H9 (cell line): ENCODE results near the gene SURF2. TPM values are rescaled to one million over a fixed set of nuclear protein-coding genes. Genes with fewer than 3 reads are reported as not detected.

Experiments used
- DNase-seq: peaks from one replicate; pipeline ENCODE4 v3.0.0-alpha.2; 2017
- H2AFZ ChIP-seq: one replicate; pipeline ENCODE4 v1.6.1; 2013; ENCODE audit warnings: mild to moderate bottlenecking, low read length, control low read depth, moderate library complexity
- H2AK5ac ChIP-seq: 2 replicates; pipeline ENCODE4 v1.6.1; 2013; ENCODE audit warnings: low read length, control low read depth, mixed read lengths; ENCODE audit not compliant: insufficient read length
- H2BK120ac ChIP-seq: one replicate; pipeline ENCODE4 v1.6.1; 2013; ENCODE audit warnings: low read depth, mild to moderate bottlenecking, low read length, control low read depth, inconsistent platforms; ENCODE audit not compliant: poor library complexity, severe bottlenecking
- H2BK12ac ChIP-seq: 2 replicates; pipeline ENCODE4 v1.6.1; 2013; ENCODE audit warnings: low read length, control low read depth, mixed read lengths, low read depth; ENCODE audit not compliant: insufficient read length
- H2BK15ac ChIP-seq: 2 replicates; pipeline ENCODE4 v1.6.1; 2013; ENCODE audit warnings: low read depth, low read length, control low read depth
- H2BK20ac ChIP-seq: one replicate; pipeline ENCODE4 v1.6.1; 2013; ENCODE audit warnings: low read depth, mild to moderate bottlenecking, low read length, control low read depth, inconsistent platforms; ENCODE audit not compliant: poor library complexity, severe bottlenecking
- H2BK5ac ChIP-seq: 2 replicates; pipeline ENCODE4 v1.6.1; 2013; ENCODE audit warnings: low read length, control low read depth, mixed read lengths; ENCODE audit not compliant: insufficient read length
- H3K14ac ChIP-seq: 2 replicates; pipeline ENCODE4 v1.6.1; 2013; ENCODE audit warnings: low read length, control low read depth; ENCODE audit not compliant: insufficient read depth
- H3K18ac ChIP-seq: 2 replicates; pipeline ENCODE4 v1.6.1; 2013; ENCODE audit warnings: low read depth, mild to moderate bottlenecking, mixed read lengths, low read length, control low read depth; ENCODE audit not compliant: insufficient read length
- H3K23ac ChIP-seq: 2 replicates; pipeline ENCODE4 v1.6.1; 2013; ENCODE audit warnings: low read length, control low read depth, mixed read lengths, low read depth; ENCODE audit not compliant: insufficient read length
- H3K23me2 ChIP-seq: 2 replicates; pipeline ENCODE4 v1.6.1; 2013; ENCODE audit warnings: low read depth, mild to moderate bottlenecking, mixed read lengths, low read length, control low read depth; ENCODE audit not compliant: insufficient read length, poor library complexity, severe bottlenecking
- H3K27ac ChIP-seq: 2 replicates; pipeline ENCODE4 v1.5.1; 2013; ENCODE audit warnings: low read length, control low read depth, mixed read lengths, low read depth; ENCODE audit not compliant: insufficient read length
- H3K27me3 ChIP-seq: 2 replicates; pipeline ENCODE4 v1.6.1; 2013; ENCODE audit warnings: low read length, control low read depth, inconsistent platforms; ENCODE audit not compliant: insufficient read depth
- H3K4ac ChIP-seq: 2 replicates; pipeline ENCODE4 v1.6.1; 2013; ENCODE audit warnings: low read depth, mild to moderate bottlenecking, control low read depth, inconsistent platforms, low read length, moderate library complexity
- H3K4me1 ChIP-seq: 2 replicates; pipeline ENCODE4 v1.6.1; 2013; ENCODE audit warnings: low read length, control low read depth, inconsistent platforms; ENCODE audit not compliant: insufficient read depth
- H3K4me2 ChIP-seq: 2 replicates; pipeline ENCODE4 v1.6.1; 2013; ENCODE audit warnings: low read length, control low read depth, mixed read lengths; ENCODE audit not compliant: insufficient read length, insufficient read depth
- H3K56ac ChIP-seq: 2 replicates; pipeline ENCODE4 v1.6.1; 2013; ENCODE audit warnings: low read depth, mild to moderate bottlenecking, mixed read lengths, low read length, control low read depth; ENCODE audit not compliant: insufficient read length
- H3K79me1 ChIP-seq: 2 replicates; pipeline ENCODE4 v1.6.1; 2013; ENCODE audit warnings: low read depth, mild to moderate bottlenecking, moderate library complexity, low read length, control low read depth, inconsistent platforms; ENCODE audit not compliant: insufficient read depth, poor library complexity, severe bottlenecking
- H3K79me2 ChIP-seq: 2 replicates; pipeline ENCODE4 v1.6.1; 2013; ENCODE audit warnings: low read length, control low read depth, inconsistent platforms; ENCODE audit not compliant: insufficient read depth
- H3K9ac ChIP-seq: 2 replicates; pipeline ENCODE4 v1.6.1; 2013; ENCODE audit warnings: low read length, control low read depth, mixed read lengths; ENCODE audit not compliant: insufficient read length; ENCODE audit errors: extremely low read depth
- H3K9me3 ChIP-seq: one replicate; pipeline ENCODE4 v1.6.1; 2013; ENCODE audit warnings: low read depth, low read length, inconsistent platforms; ENCODE audit not compliant: control insufficient read depth
- H3T11ph ChIP-seq: one replicate; pipeline ENCODE4 v1.6.1; 2013; ENCODE audit warnings: mild to moderate bottlenecking, low read length, control low read depth, inconsistent platforms
- H4K20me1 ChIP-seq: one replicate; pipeline ENCODE4 v1.6.1; 2013; ENCODE audit not compliant: control insufficient read depth, insufficient read length, insufficient read depth
- H4K5ac ChIP-seq: 2 replicates; pipeline ENCODE4 v1.6.1; 2013; ENCODE audit warnings: low read depth, mild to moderate bottlenecking, mixed read lengths, low read length, control low read depth; ENCODE audit not compliant: insufficient read length
- H4K8ac ChIP-seq: replicated peaks from 2 replicates; pipeline ENCODE4 v1.6.1; 2013; ENCODE audit warnings: low read length, control low read depth, mixed read lengths, low read depth; ENCODE audit not compliant: insufficient read length
- H4K91ac ChIP-seq: 2 replicates; pipeline ENCODE4 v1.6.1; 2013; ENCODE audit warnings: low read depth, mild to moderate bottlenecking, moderate library complexity, mixed read lengths, low read length, control low read depth; ENCODE audit not compliant: insufficient read length
- H3K27ac Mint-ChIP-seq, 3 experiments: 2 replicates in 2 of 3; 3 replicates in 1 of 3; pipeline ENCODE4 v1.8.0; 2020 to 2021; ENCODE audit warnings: mixed read lengths in 3 of 3, mild to moderate bottlenecking in 1 of 3, moderate library complexity in 1 of 3
- H3K27me3 Mint-ChIP-seq: 2 replicates; pipeline ENCODE4 v1.8.0; 2021; ENCODE audit warnings: low read depth, mild to moderate bottlenecking, moderate library complexity, mixed read lengths
- H3K36me3 Mint-ChIP-seq, 3 experiments: 2 replicates in 2 of 3; 3 replicates in 1 of 3; pipeline ENCODE4 v1.8.0; 2020 to 2021; ENCODE audit warnings: low read depth in 3 of 3, mixed read lengths in 3 of 3; ENCODE audit not compliant: insufficient read depth in 1 of 3
- H3K4me1 Mint-ChIP-seq, 2 experiments: 2 replicates each; pipeline ENCODE4 v1.8.0; 2020; ENCODE audit warnings: mixed read lengths in 2 of 2
- H3K4me3 Mint-ChIP-seq, 2 experiments: 2 replicates in 1 of 2; 3 replicates in 1 of 2; pipeline ENCODE4 v1.8.0; 2020 to 2021; ENCODE audit warnings: mild to moderate bottlenecking in 2 of 2, mixed read lengths in 2 of 2, moderate library complexity in 1 of 2
- H3K9me3 Mint-ChIP-seq, 2 experiments: 2 replicates in 1 of 2; 3 replicates in 1 of 2; pipeline ENCODE4 v1.8.0; 2020; ENCODE audit warnings: mild to moderate bottlenecking in 2 of 2, mixed read lengths in 2 of 2, moderate library complexity in 1 of 2
- CTCF ChIP-seq: fragments of 200-600 bp; sonication (generic); conservative IDR thresholded peaks from 3 replicates; pipeline ENCODE4 v1.8.0; 2021; ENCODE audit warnings: antibody characterized with exemption, mild to moderate bottlenecking
- WGBS: extraction: QIAGEN DNeasy Blood & Tissue Kit; methylation state at CpG from one replicate; pipeline ENCODE4 v1.1.7; 2013; ENCODE audit warnings: missing lambda C conversion rate, low lambda C conversion rate, mixed read lengths; ENCODE audit not compliant: insufficient read length; ENCODE audit errors: extremely low coverage; 5-methylcytosine and 5-hydroxymethylcytosine counted together
- total RNA-seq: library from RNA; stranded (reverse); gene quantifications from 2 replicates; pipeline ENCODE4 v1.2.1, GENCODE V29; 2021

The SURF2 gene
- total RNA-seq, 1 experiment from 2014 or later = 44.4 TPM

- H2BK12ac ChIP-seq = no peak overlapping the region
- no peak overlapping the region for H3K18ac ChIP-seq
- H2AFZ ChIP-seq = no peak overlapping the region
- H3K4me2 ChIP-seq = peak overlapping the region; percentile 42
- WGBS = no CpG with 5 or more reads among the region's 15 CpGs
- TF ChIP-seq CTCF = no peak
- Mint-ChIP-seq H3K27me3 (no peaks in the 10 kb centered on the region), H3K27ac (peak overlapping the region in 1 of 3 experiments; percentile 98; a peak in 2 of 7 replicates), H3K36me3 (peaks cover 62 to 88% (median 85%) of the 10 kb centered on the region in 3 experiments), H3K4me3 (peak overlapping the region; percentile 95 to 99), H3K4me1 (peaks cover 22 to 34% of the 10 kb centered on the region in 2 experiments), H3K9me3 (peaks cover 0 to 3% of the 10 kb centered on the region in 2 experiments; a peak in 1 of 5 replicates)
- no peak overlapping the region for H3K23ac ChIP-seq
- H3K4ac ChIP-seq = no peak overlapping the region
- no peak overlapping the region for H2BK5ac ChIP-seq
- H2BK120ac ChIP-seq = no peak overlapping the region
- peaks cover 10% of the 10 kb centered on the region for H3K79me1 ChIP-seq
- no peak overlapping the region for H3T11ph ChIP-seq
- H3K27me3 ChIP-seq = no peaks in the 10 kb centered on the region
- peaks cover 5% of the 10 kb centered on the region for H3K23me2 ChIP-seq
- H4K20me1 ChIP-seq = no peaks in the 10 kb centered on the region
- H2BK20ac ChIP-seq = no peak overlapping the region
- H4K8ac ChIP-seq = no peak overlapping the region
- no peaks in the 10 kb centered on the region; the same call in 1 of the 2 replicates for H3K4me1 ChIP-seq
- no peak overlapping the region for H3K56ac ChIP-seq
- peaks cover 13% of the 10 kb centered on the region; the same call in 1 of the 2 replicates for H3K79me2 ChIP-seq
- no peak overlapping the region for H2AK5ac ChIP-seq
- H4K5ac ChIP-seq = no peak overlapping the region
- no peaks in the 10 kb centered on the region for H3K9me3 ChIP-seq
- H3K27ac ChIP-seq = no peak overlapping the region
- no peak overlapping the region for H3K14ac ChIP-seq
- no peak for DNase-seq
- H4K91ac ChIP-seq = no peak overlapping the region
- no peak overlapping the region for H3K9ac ChIP-seq
- H2BK15ac ChIP-seq = no peak overlapping the region
These were observed 10.1 kb upstream of the SURF2 start for GRCh38 chr9:133346021-133346785.
